Peyer's patch (tissue), 4 donors: Measurements from ENCODE around the gene AGAP1.

Experiments used
- POLR2A ChIP-seq, 2 donors: fragments of 450-650 bp; IDR thresholded peaks; one replicate each; pipeline ENCODE4 v1.5.1; 2017; ENCODE audit warnings: antibody characterized with exemption in 2 of 2, mild to moderate bottlenecking in 2 of 2, moderate library complexity in 2 of 2
- TF ChIP-seq, protein P1 (sequence below), 6 experiments: fragments of 450-650 bp in 4 of 6; fragments of 200-600 bp in 2 of 6; sonication (generic) in 1 of 6; IDR thresholded peaks; one replicate each; pipeline ENCODE4 v1.5.1; 2017 to 2019; ENCODE audit warnings: antibody characterized with exemption in 6 of 6, mild to moderate bottlenecking in 3 of 6, moderate library complexity in 1 of 6

DNA sequence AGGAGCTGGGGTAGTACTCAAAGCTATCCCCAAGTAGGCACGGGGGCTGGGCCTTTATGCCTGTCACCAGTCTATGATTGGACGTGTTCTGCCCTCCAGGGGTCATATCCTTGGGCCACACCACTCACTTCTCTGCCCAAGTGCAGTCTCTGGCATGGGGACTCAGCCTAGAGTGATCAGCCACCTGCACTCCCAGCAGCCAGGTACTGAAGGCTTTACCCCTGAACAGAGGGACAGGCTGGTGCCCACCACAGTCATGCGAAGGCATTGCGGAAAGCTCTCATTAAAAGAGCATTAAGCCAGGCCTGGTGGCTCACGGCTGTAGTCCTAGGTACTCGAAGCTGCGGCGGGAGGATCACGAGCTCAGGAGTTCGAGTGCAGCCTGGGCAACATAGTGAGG, 199.4 kb downstream of the AGAP1 start:
- TF ChIP-seq, protein P1, sequence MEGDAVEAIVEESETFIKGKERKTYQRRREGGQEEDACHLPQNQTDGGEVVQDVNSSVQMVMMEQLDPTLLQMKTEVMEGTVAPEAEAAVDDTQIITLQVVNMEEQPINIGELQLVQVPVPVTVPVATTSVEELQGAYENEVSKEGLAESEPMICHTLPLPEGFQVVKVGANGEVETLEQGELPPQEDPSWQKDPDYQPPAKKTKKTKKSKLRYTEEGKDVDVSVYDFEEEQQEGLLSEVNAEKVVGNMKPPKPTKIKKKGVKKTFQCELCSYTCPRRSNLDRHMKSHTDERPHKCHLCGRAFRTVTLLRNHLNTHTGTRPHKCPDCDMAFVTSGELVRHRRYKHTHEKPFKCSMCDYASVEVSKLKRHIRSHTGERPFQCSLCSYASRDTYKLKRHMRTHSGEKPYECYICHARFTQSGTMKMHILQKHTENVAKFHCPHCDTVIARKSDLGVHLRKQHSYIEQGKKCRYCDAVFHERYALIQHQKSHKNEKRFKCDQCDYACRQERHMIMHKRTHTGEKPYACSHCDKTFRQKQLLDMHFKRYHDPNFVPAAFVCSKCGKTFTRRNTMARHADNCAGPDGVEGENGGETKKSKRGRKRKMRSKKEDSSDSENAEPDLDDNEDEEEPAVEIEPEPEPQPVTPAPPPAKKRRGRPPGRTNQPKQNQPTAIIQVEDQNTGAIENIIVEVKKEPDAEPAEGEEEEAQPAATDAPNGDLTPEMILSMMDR (IDR thresholded peaks at IDR 0.05), result no peak
- no peak for TF ChIP-seq POLR2A (IDR thresholded peaks at IDR 0.05)
